Keratinocyte (primary cell): ENCODE measurements around the gene BCAS3. TPM values are rescaled to one million over a fixed set of nuclear protein-coding genes. Genes with fewer than 3 reads are reported as not detected.

Experiments
- DNase-seq: peaks from one replicate; pipeline ENCODE4 v3.0.0-alpha.2; 2011; ENCODE audit warnings: low read depth, missing footprints, low spot score
- FAIRE-seq: peaks from 2 replicates; lab custom pipeline; 2011; peaks lifted over from hg19 to GRCh38; lab: Jason Lieb, UNC
- H2AFZ ChIP-seq: 2 replicates; pipeline ENCODE4 v1.6.0; 2012; ENCODE audit warnings: low read length, control low read depth, inconsistent platforms; ENCODE audit not compliant: control insufficient read depth
- H3K27ac ChIP-seq: 2 replicates; pipeline ENCODE4 v1.5.1; 2011; ENCODE audit warnings: low read length; ENCODE audit not compliant: control insufficient read depth, insufficient read depth
- H3K27me3 ChIP-seq: 3 replicates; pipeline ENCODE4 v1.6.0; 2011; ENCODE audit warnings: low read length; ENCODE audit not compliant: control insufficient read depth, insufficient read depth; ENCODE audit errors: extremely low read depth
- H3K36me3 ChIP-seq, 2 experiments: 2 replicates in 1 of 2; 3 replicates in 1 of 2; pipeline ENCODE4 v1.5.1; 2011; ENCODE audit warnings: low read length in 2 of 2, mild to moderate bottlenecking in 1 of 2; ENCODE audit not compliant: control insufficient read depth in 2 of 2, insufficient read depth in 2 of 2; ENCODE audit errors: extremely low read depth in 1 of 2
- H3K4me1 ChIP-seq: 3 replicates; pipeline ENCODE4 v1.5.1; 2011; ENCODE audit warnings: low read length; ENCODE audit not compliant: control insufficient read depth, insufficient read depth; ENCODE audit errors: extremely low read depth
- H3K4me2 ChIP-seq: 3 replicates; pipeline ENCODE4 v1.6.0; 2011; ENCODE audit warnings: low read depth, low read length; ENCODE audit not compliant: control insufficient read depth, insufficient read depth; ENCODE audit errors: extremely low read depth
- H3K4me3 ChIP-seq, 3 experiments: fragments of 200-600 bp in 1 of 3; sonication (generic) in 1 of 3; 2 replicates in 2 of 3; 3 replicates in 1 of 3; pipeline ENCODE4 v1.5.1; 2011 to 2016; ENCODE audit warnings: low read length in 3 of 3, mild to moderate bottlenecking in 3 of 3, control low read depth in 2 of 3, inconsistent platforms in 1 of 3, low read depth in 1 of 3, mixed read lengths in 1 of 3, mixed run types in 1 of 3, moderate library complexity in 1 of 3; ENCODE audit not compliant: control insufficient read depth in 2 of 3, insufficient read depth in 2 of 3; ENCODE audit errors: extremely low read depth in 1 of 3
- H3K79me2 ChIP-seq: 2 replicates; pipeline ENCODE4 v1.6.0; 2012; ENCODE audit warnings: low read length; ENCODE audit not compliant: control insufficient read depth, insufficient read depth
- H3K9ac ChIP-seq: 3 replicates; pipeline ENCODE4 v1.6.0; 2011; ENCODE audit warnings: low read length; ENCODE audit not compliant: control insufficient read depth, insufficient read depth; ENCODE audit errors: extremely low read depth
- H3K9me1 ChIP-seq: 3 replicates; pipeline ENCODE4 v1.6.0; 2011; ENCODE audit warnings: low read length; ENCODE audit not compliant: control insufficient read depth, insufficient read depth; ENCODE audit errors: extremely low read depth
- H3K9me3 ChIP-seq: 2 replicates; pipeline ENCODE4 v1.5.1; 2012; ENCODE audit warnings: low read depth, low read length; ENCODE audit not compliant: control insufficient read depth
- H4K20me1 ChIP-seq: 3 replicates; pipeline ENCODE4 v1.6.0; 2011; ENCODE audit warnings: low read length; ENCODE audit not compliant: control insufficient read depth, insufficient read depth; ENCODE audit errors: extremely low read depth
- CTCF ChIP-seq, 3 experiments: IDR thresholded peaks in 1 of 3; conservative IDR thresholded peaks in 1 of 3; optimal IDR thresholded peaks in 1 of 3; 2 replicates in 2 of 3; 3 replicates in 1 of 3; pipeline versions ENCODE3 to v1.5.1; 2011; ENCODE audit warnings: low read length in 3 of 3, mild to moderate bottlenecking in 3 of 3, moderate library complexity in 2 of 3, control low read depth in 1 of 3, inconsistent platforms in 1 of 3; ENCODE audit not compliant: insufficient read depth in 2 of 3; ENCODE audit errors: extremely low read depth in 1 of 3
- EZH2 ChIP-seq: IDR thresholded peaks from one replicate; pipeline ENCODE4 v1.6.1; 2012; ENCODE audit warnings: inconsistent platforms, mild to moderate bottlenecking, low read length, moderate library complexity
- dilution Hi-C: fragments of 300-500 bp; cut with MboI; formaldehyde crosslinking; loops from one replicate; pipeline ENCODE4 v1.7.0; 2020; ENCODE audit warnings: low sequenced_read_pairs; ENCODE audit not compliant: extremely low pct_ligation_motif_present
- polyA plus RNA-seq, 5 experiments: library from polyadenylated mRNA; depleted of rRNA in 3 of 5; stranded (reverse) in 3 of 5; stranded (forward) in 1 of 5; unstranded in 1 of 5; fragments of >200 nt; gene quantifications; 1 replicate in 1 of 5; 2 replicates in 3 of 5; 3 replicates in 1 of 5; pipeline versions ENCODE4 v1.2.1 to v1.2.3, GENCODE V29; 2011 to 2012; ENCODE audit warnings: missing spikeins in 2 of 5, low read depth in 1 of 5, low replicate concordance in 1 of 5

Gene BCAS3
- polyA plus RNA-seq, 1 donor (not counting 4 experiments of a cell fraction or from before 2014, with no cell fraction given) = 11.8 TPM

- Histone ChIP-seq H3K9ac (no peak overlapping the region), H2AFZ (no peak overlapping the region), H3K4me2 (no peak overlapping the region), H3K27me3 (no peaks in the 10 kb centered on the region), H3K36me3 (no peaks in the 10 kb centered on the region), H3K4me3 (no peak overlapping the region), H3K27ac (no peak overlapping the region), H3K9me1 (no peaks in the 10 kb centered on the region), H3K9me3 (no peaks in the 10 kb centered on the region), H4K20me1 (no peaks in the 10 kb centered on the region), H3K4me1 (no peaks in the 10 kb centered on the region), H3K79me2 (no peaks in the 10 kb centered on the region)
- TF ChIP-seq EZH2 (no peak), CTCF (optimal IDR thresholded peaks at IDR 0.05 in 1 of 3, IDR thresholded peaks at IDR 0.05 in 1 of 3, conservative IDR thresholded peaks at IDR 0.05 in 1 of 3; ENCODE audit: extremely low read depth in 1 of 3, insufficient read depth in 2 of 3, low read length in 3 of 3) (no peak)
- FAIRE-seq (no peak), DNase-seq (no peak)
- dilution Hi-C loops = no loop called here
Observed at GRCh38 chr17:61302953-61303816, 625.5 kb downstream of the BCAS3 start.

GRCh38 chr17:61303817-61304096, 626.1 kb downstream of the BCAS3 start:
- H3K79me2 ChIP-seq = no peaks in the 10 kb centered on the region
- TF ChIP-seq CTCF (optimal IDR thresholded peaks at IDR 0.05 in 1 of 3, IDR thresholded peaks at IDR 0.05 in 1 of 3, conservative IDR thresholded peaks at IDR 0.05 in 1 of 3; ENCODE audit: extremely low read depth in 1 of 3, insufficient read depth in 2 of 3, low read length in 3 of 3) = no peak
- TF ChIP-seq EZH2 = no peak
- H3K36me3 ChIP-seq = no peaks in the 10 kb centered on the region
- DNase-seq (no peak), FAIRE-seq (no peak)
- H3K27me3 ChIP-seq = no peaks in the 10 kb centered on the region
- no peak overlapping the region for H2AFZ ChIP-seq
- no peaks in the 10 kb centered on the region for H3K9me1 ChIP-seq
- no peak overlapping the region for H3K9ac ChIP-seq
- no peak overlapping the region for H3K27ac ChIP-seq
- no peaks in the 10 kb centered on the region for H4K20me1 ChIP-seq
- H3K4me3 ChIP-seq = no peak overlapping the region
- dilution Hi-C loops = no loop called here
- no peaks in the 10 kb centered on the region for H3K4me1 ChIP-seq
- no peak overlapping the region for H3K4me2 ChIP-seq
- H3K9me3 ChIP-seq = no peaks in the 10 kb centered on the region
